22Rv1 (cell line): ENCODE results near the gene HAS3.
"Not testable (repeated sequence)": the region's sequence is repeated elsewhere in the genome, so short reads cannot be mapped to it uniquely, and the experiment has no call there.

Experiments used
- CTCF ChIP-seq: fragments of 450-650 bp; IDR thresholded peaks from 2 replicates; pipeline ENCODE4 v1.5.1; 2017; ENCODE audit warnings: mild to moderate bottlenecking
- ZFX ChIP-seq: fragments of 450-650 bp; IDR thresholded peaks from 2 replicates; pipeline ENCODE4 v1.6.1; 2017; ENCODE audit warnings: antibody characterized with exemption, borderline replicate concordance

GRCh38 chr16:69124406-69124805, 19.0 kb downstream of the HAS3 start:
- not testable (repeated sequence) for TF ChIP-seq CTCF, ZFX
